Liver (tissue), 9 donors: ENCODE data around the gene CEACAM1. TPM values are rescaled to one million over a fixed set of nuclear protein-coding genes. Genes with fewer than 3 reads are reported as not detected.

Experiments
- DNase-seq: peaks from one replicate; pipeline ENCODE4 v3.0.0-alpha.2; 2017; ENCODE audit warnings: low spot score
- H3K27ac ChIP-seq, 2 donors: one replicate each; pipeline ENCODE4 v1.7.0; 2013; ENCODE audit warnings: inconsistent platforms in 2 of 2, low read length in 2 of 2, control low read depth in 1 of 2, low read depth in 1 of 2, mild to moderate bottlenecking in 1 of 2
- H3K27me3 ChIP-seq, 4 donors: one replicate each; pipeline versions ENCODE4 v1.6.1 to v1.7.0; 2013; ENCODE audit warnings: low read length in 3 of 4, inconsistent platforms in 1 of 4, mild to moderate bottlenecking in 1 of 4, moderate library complexity in 1 of 4; ENCODE audit not compliant: control insufficient read depth in 4 of 4, insufficient read depth in 4 of 4
- H3K36me3 ChIP-seq, 4 donors: one replicate each; pipeline versions ENCODE4 v1.6.1 to v1.7.0; 2013; ENCODE audit warnings: low read length in 3 of 4, mild to moderate bottlenecking in 3 of 4, low read depth in 1 of 4, moderate library complexity in 1 of 4; ENCODE audit not compliant: control insufficient read depth in 4 of 4, insufficient read depth in 3 of 4
- H3K4me1 ChIP-seq, 4 donors: one replicate each; pipeline versions ENCODE4 v1.6.1 to v1.7.0; 2013; ENCODE audit warnings: low read length in 3 of 4, mild to moderate bottlenecking in 3 of 4, moderate library complexity in 1 of 4; ENCODE audit not compliant: control insufficient read depth in 4 of 4, insufficient read depth in 4 of 4
- H3K4me3 ChIP-seq, 3 donors: one replicate each; pipeline versions ENCODE4 v1.6.1 to v1.7.0; 2013; ENCODE audit warnings: low read length in 3 of 3, control low read depth in 1 of 3, low read depth in 1 of 3, mild to moderate bottlenecking in 1 of 3
- H3K9ac ChIP-seq, 2 donors: one replicate each; pipeline ENCODE4 v1.7.0; 2013; ENCODE audit warnings: low read length in 2 of 2, mild to moderate bottlenecking in 2 of 2, moderate library complexity in 2 of 2, control low read depth in 1 of 2, low read depth in 1 of 2
- H3K9me3 ChIP-seq, 4 donors: one replicate each; pipeline versions ENCODE4 v1.6.1 to v1.7.0; 2013; ENCODE audit warnings: low read length in 3 of 4; ENCODE audit not compliant: control insufficient read depth in 4 of 4
- ATF3 ChIP-seq: IDR thresholded peaks from 2 replicates; pipeline ENCODE4 v1.6.1; 2016; ENCODE audit warnings: antibody characterized with exemption
- CTCF ChIP-seq: fragments of 150-350 bp; IDR thresholded peaks from 2 replicates; pipeline ENCODE4 v1.5.1; 2017; ENCODE audit warnings: improper control_type of control experiment, low read depth, low read length; ENCODE audit not compliant: missing input control
- EGR1 ChIP-seq, 2 donors: IDR thresholded peaks; 2 replicates each; pipeline ENCODE4 v1.6.1; 2016 to 2018; ENCODE audit warnings: antibody characterized with exemption in 2 of 2, low read depth in 2 of 2
- FOXA1 ChIP-seq: IDR thresholded peaks from 2 replicates; pipeline ENCODE4 v1.6.1; 2016; ENCODE audit warnings: antibody characterized with exemption
- FOXA2 ChIP-seq: IDR thresholded peaks from 2 replicates; pipeline ENCODE4 v1.6.1; 2016; ENCODE audit warnings: antibody characterized with exemption
- GABPA ChIP-seq, 2 donors: IDR thresholded peaks in 1 of 2; conservative IDR thresholded peaks in 1 of 2; 2 replicates each; pipeline ENCODE4 v1.6.1; 2016; ENCODE audit warnings: antibody characterized with exemption in 2 of 2, mild to moderate bottlenecking in 1 of 2, moderate library complexity in 1 of 2
- HNF4A ChIP-seq, 2 donors: conservative IDR thresholded peaks; 2 replicates each; pipeline ENCODE4 v1.6.1; 2016; ENCODE audit warnings: antibody characterized with exemption in 2 of 2, mild to moderate bottlenecking in 2 of 2
- HNF4G ChIP-seq: IDR thresholded peaks from 2 replicates; pipeline ENCODE4 v1.6.1; 2016; ENCODE audit warnings: antibody characterized with exemption
- JUND ChIP-seq, 2 donors: IDR thresholded peaks; 2 replicates each; pipeline ENCODE4 v1.6.1; 2016; ENCODE audit warnings: antibody characterized with exemption in 2 of 2
- MAX ChIP-seq: IDR thresholded peaks from 2 replicates; pipeline ENCODE4 v1.6.1; 2016; ENCODE audit warnings: antibody characterized with exemption
- NR2F2 ChIP-seq: IDR thresholded peaks from 2 replicates; pipeline ENCODE4 v1.6.1; 2016; ENCODE audit warnings: antibody characterized with exemption
- RAD21 ChIP-seq, 2 donors: IDR thresholded peaks; 2 replicates each; pipeline ENCODE4 v1.6.1; 2016; ENCODE audit warnings: antibody characterized with exemption in 2 of 2, mild to moderate bottlenecking in 2 of 2
- REST ChIP-seq: IDR thresholded peaks from 2 replicates; pipeline ENCODE4 v1.6.1; 2016; ENCODE audit warnings: antibody characterized with exemption, mild to moderate bottlenecking
- RXRA ChIP-seq, 2 donors: IDR thresholded peaks; 2 replicates each; pipeline ENCODE4 v1.6.1; 2017 to 2018; ENCODE audit warnings: antibody characterized with exemption in 2 of 2, mild to moderate bottlenecking in 1 of 2
- SP1 ChIP-seq: IDR thresholded peaks from 2 replicates; pipeline ENCODE4 v1.6.1; 2018; ENCODE audit warnings: antibody characterized with exemption, mild to moderate bottlenecking
- TAF1 ChIP-seq: conservative IDR thresholded peaks from 2 replicates; pipeline ENCODE4 v1.6.1; 2016; ENCODE audit warnings: antibody characterized with exemption, mild to moderate bottlenecking
- YY1 ChIP-seq: IDR thresholded peaks from 2 replicates; pipeline ENCODE4 v1.6.1; 2016; ENCODE audit warnings: antibody characterized with exemption, mild to moderate bottlenecking
- WGBS: extraction: QIAGEN DNeasy Blood & Tissue Kit; methylation state at CpG from one replicate; pipeline ENCODE4 v1.1.7; 2013; 5-methylcytosine and 5-hydroxymethylcytosine counted together
- polyA plus RNA-seq, 2 donors: library from polyadenylated mRNA; stranded (reverse) in 1 of 2; unstranded in 1 of 2; fragments of 200-250 nt in 1 of 2; fragments of >200 nt in 1 of 2; fragmentation: Nextera tagmentation in 1 of 2; extraction: Ambion mirVana in 1 of 2; gene quantifications; one replicate each; pipeline versions ENCODE4 v1.2.1 to v1.2.3, GENCODE V29; 2013 to 2015
- total RNA-seq, 2 donors: library from RNA; depleted of rRNA; stranded (reverse); fragments of >200 nt; gene quantifications; one replicate each; pipeline ENCODE4 v1.2.3, GENCODE V29; 2014
- donor health status: healthy.
- donor health status: healthy.
- donor health status: healthy.
- donor health status: healthy.
- donor health status: healthy.

CEACAM1 gene
- total and polyA plus RNA-seq, 4 donors, result 8.3 to 36.7 (median 26.8) TPM

- no peak for DNase-seq
- Histone ChIP-seq H3K9me3 (no peaks in the 10 kb centered on the region), H3K9ac (no peak overlapping the region), H3K27me3 (no peaks in the 10 kb centered on the region), H3K4me3 (no peak overlapping the region), H3K4me1 (no peaks in the 10 kb centered on the region), H3K27ac (no peak overlapping the region), H3K36me3 (no peaks in the 10 kb centered on the region)
- TF ChIP-seq FOXA1 (no peak), ATF3 (no peak), RAD21 (IDR thresholded peaks at IDR 0.05) (no peak), HNF4G (no peak), REST (no peak), GABPA (IDR thresholded peaks at IDR 0.05 in 1 of 2, conservative IDR thresholded peaks at IDR 0.05 in 1 of 2) (no peak), MAX (no peak), TAF1 (no peak), RXRA (IDR thresholded peaks at IDR 0.05) (no peak), NR2F2 (no peak), HNF4A (conservative IDR thresholded peaks at IDR 0.05) (no peak), FOXA2 (no peak), EGR1 (IDR thresholded peaks at IDR 0.05; ENCODE audit: low read depth in 2 of 2) (no peak), YY1 (no peak), CTCF (no peak), SP1 (no peak), JUND (IDR thresholded peaks at IDR 0.05) (no peak)
- WGBS, result 62% methylated on average over 2 of the region's 2 CpGs
Measured at GRCh38 chr19:42569193-42569592, 40.9 kb upstream of the CEACAM1 start.

- Histone ChIP-seq H3K27ac (no peak overlapping the region), H3K36me3 (no peaks in the 10 kb centered on the region), H3K4me3 (no peak overlapping the region), H3K27me3 (no peaks in the 10 kb centered on the region), H3K9me3 (no peaks in the 10 kb centered on the region), H3K4me1 (no peaks in the 10 kb centered on the region), H3K9ac (no peak overlapping the region)
- WGBS, result 61% methylated on average over 4 of the region's 4 CpGs
- no peak for DNase-seq
- TF ChIP-seq JUND (IDR thresholded peaks at IDR 0.05) (no peak), HNF4G (no peak), RAD21 (IDR thresholded peaks at IDR 0.05) (no peak), CTCF (no peak)
Measured at GRCh38 chr19:42568006-42568405, 39.7 kb upstream of the CEACAM1 start.
